Peyer's patch (tissue), 4 donors: ENCODE data around the gene RFLNA.

ENCODE experiments used
- POLR2A ChIP-seq, 2 donors: fragments of 450-650 bp; IDR thresholded peaks; one replicate each; pipeline ENCODE4 v1.5.1; 2017; ENCODE audit warnings: antibody characterized with exemption in 2 of 2, mild to moderate bottlenecking in 2 of 2, moderate library complexity in 2 of 2
- TF ChIP-seq, protein P1 (sequence below), 6 experiments: fragments of 450-650 bp in 4 of 6; fragments of 200-600 bp in 2 of 6; sonication (generic) in 1 of 6; IDR thresholded peaks; one replicate each; pipeline ENCODE4 v1.5.1; 2017 to 2019; ENCODE audit warnings: antibody characterized with exemption in 6 of 6, mild to moderate bottlenecking in 3 of 6, moderate library complexity in 1 of 6

- TF ChIP-seq, protein P1, sequence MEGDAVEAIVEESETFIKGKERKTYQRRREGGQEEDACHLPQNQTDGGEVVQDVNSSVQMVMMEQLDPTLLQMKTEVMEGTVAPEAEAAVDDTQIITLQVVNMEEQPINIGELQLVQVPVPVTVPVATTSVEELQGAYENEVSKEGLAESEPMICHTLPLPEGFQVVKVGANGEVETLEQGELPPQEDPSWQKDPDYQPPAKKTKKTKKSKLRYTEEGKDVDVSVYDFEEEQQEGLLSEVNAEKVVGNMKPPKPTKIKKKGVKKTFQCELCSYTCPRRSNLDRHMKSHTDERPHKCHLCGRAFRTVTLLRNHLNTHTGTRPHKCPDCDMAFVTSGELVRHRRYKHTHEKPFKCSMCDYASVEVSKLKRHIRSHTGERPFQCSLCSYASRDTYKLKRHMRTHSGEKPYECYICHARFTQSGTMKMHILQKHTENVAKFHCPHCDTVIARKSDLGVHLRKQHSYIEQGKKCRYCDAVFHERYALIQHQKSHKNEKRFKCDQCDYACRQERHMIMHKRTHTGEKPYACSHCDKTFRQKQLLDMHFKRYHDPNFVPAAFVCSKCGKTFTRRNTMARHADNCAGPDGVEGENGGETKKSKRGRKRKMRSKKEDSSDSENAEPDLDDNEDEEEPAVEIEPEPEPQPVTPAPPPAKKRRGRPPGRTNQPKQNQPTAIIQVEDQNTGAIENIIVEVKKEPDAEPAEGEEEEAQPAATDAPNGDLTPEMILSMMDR (IDR thresholded peaks at IDR 0.05) = no peak
- no peak for TF ChIP-seq POLR2A (IDR thresholded peaks at IDR 0.05)
Measured at GRCh38 chr12:124333724-124334123, 38.8 kb downstream of the RFLNA start.
